Ishikawa (cell line): ENCODE measurements around the gene TOMM34.

Source experiments
- CEBPB ChIP-seq: IDR thresholded peaks from 2 replicates; pipeline ENCODE4 v1.6.1; 2012
- CREB1 ChIP-seq: IDR thresholded peaks from 2 replicates; pipeline ENCODE4 v1.6.1; 2012; ENCODE audit warnings: low read depth
- EP300 ChIP-seq: IDR thresholded peaks from 2 replicates; pipeline ENCODE4 v1.6.1; 2012; ENCODE audit warnings: borderline replicate concordance
- FOXM1 ChIP-seq: IDR thresholded peaks from 2 replicates; pipeline ENCODE4 v1.6.1; 2012; ENCODE audit warnings: low read depth, borderline replicate concordance
- MAX ChIP-seq: IDR thresholded peaks from 2 replicates; pipeline ENCODE4 v1.6.1; 2012
- NFIC ChIP-seq: IDR thresholded peaks from 2 replicates; pipeline ENCODE4 v1.6.1; 2012
- RAD21 ChIP-seq: IDR thresholded peaks from 2 replicates; pipeline ENCODE4 v1.6.1; 2012; ENCODE audit warnings: low read depth
- REST ChIP-seq: IDR thresholded peaks from 2 replicates; pipeline ENCODE4 v1.6.1; 2012; ENCODE audit warnings: low read depth, mild to moderate bottlenecking
- TAF1 ChIP-seq: IDR thresholded peaks from 2 replicates; pipeline ENCODE4 v1.6.1; 2012; ENCODE audit warnings: low read depth, mild to moderate bottlenecking
- TCF12 ChIP-seq: IDR thresholded peaks from 2 replicates; pipeline ENCODE4 v1.6.1; 2012; ENCODE audit warnings: low read depth
- TEAD4 ChIP-seq: IDR thresholded peaks from 2 replicates; pipeline ENCODE4 v1.6.1; 2012
- USF1 ChIP-seq: IDR thresholded peaks from 2 replicates; pipeline ENCODE4 v1.6.1; 2012
- YY1 ChIP-seq: IDR thresholded peaks from 2 replicates; pipeline ENCODE4 v1.6.1; 2012; ENCODE audit warnings: low read depth
- ZBTB7A ChIP-seq: IDR thresholded peaks from 2 replicates; pipeline ENCODE4 v1.6.1; 2012; ENCODE audit warnings: low read depth

The TOMM34 gene

GRCh38 chr20:44963325-44964215 is 3.4 kb upstream of the TOMM34 start:
- no peak for TF ChIP-seq EP300
- TF ChIP-seq REST: no peak
- no peak for TF ChIP-seq MAX
- no peak for TF ChIP-seq NFIC
- no peak for TF ChIP-seq FOXM1
- TF ChIP-seq YY1: no peak
- no peak for TF ChIP-seq TAF1

- TF ChIP-seq NFIC: no peak
- no peak for TF ChIP-seq RAD21
- TF ChIP-seq REST: no peak
- TF ChIP-seq YY1: no peak
Measured at GRCh38 chr20:44962483-44962882, 2.3 kb upstream of the TOMM34 start.

- TF ChIP-seq YY1 (no peak), CREB1 (no peak), RAD21 (no peak)
Measured at GRCh38 chr20:44961870-44962267, 1.7 kb upstream of the TOMM34 start.

GRCh38 chr20:44961011-44961869 is 1.0 kb upstream of the TOMM34 start:
- TF ChIP-seq USF1: no peak
- TF ChIP-seq REST: no peak
- no peak for TF ChIP-seq EP300
- TF ChIP-seq TEAD4: no peak
- no peak for TF ChIP-seq TCF12
- TF ChIP-seq TAF1: no peak
- no peak for TF ChIP-seq FOXM1
- no peak for TF ChIP-seq RAD21
- no peak for TF ChIP-seq CREB1
- TF ChIP-seq ZBTB7A: no peak
- no peak for TF ChIP-seq CEBPB
- no peak for TF ChIP-seq NFIC

- TF ChIP-seq TAF1 (no peak), FOXM1 (no peak), MAX (no peak), ZBTB7A (no peak)
Measured at GRCh38 chr20:44959638-44960102, 527 bp downstream of the TOMM34 start.
